CD4-positive, alpha-beta T cell treated with Interleukin-2 at 100 ng/mL for 4 hours (primary cell): ENCODE data around the gene UGT1A7.
"Not testable (repeated sequence)": the region's sequence is repeated elsewhere in the genome, so short reads cannot be mapped to it uniquely, and the experiment has no call there.

Source experiments
- DNase-seq: peaks from one replicate; pipeline ENCODE4 v3.0.0-alpha.2; 2020; ENCODE audit warnings: low spot score

UGT1A7 gene

DNA sequence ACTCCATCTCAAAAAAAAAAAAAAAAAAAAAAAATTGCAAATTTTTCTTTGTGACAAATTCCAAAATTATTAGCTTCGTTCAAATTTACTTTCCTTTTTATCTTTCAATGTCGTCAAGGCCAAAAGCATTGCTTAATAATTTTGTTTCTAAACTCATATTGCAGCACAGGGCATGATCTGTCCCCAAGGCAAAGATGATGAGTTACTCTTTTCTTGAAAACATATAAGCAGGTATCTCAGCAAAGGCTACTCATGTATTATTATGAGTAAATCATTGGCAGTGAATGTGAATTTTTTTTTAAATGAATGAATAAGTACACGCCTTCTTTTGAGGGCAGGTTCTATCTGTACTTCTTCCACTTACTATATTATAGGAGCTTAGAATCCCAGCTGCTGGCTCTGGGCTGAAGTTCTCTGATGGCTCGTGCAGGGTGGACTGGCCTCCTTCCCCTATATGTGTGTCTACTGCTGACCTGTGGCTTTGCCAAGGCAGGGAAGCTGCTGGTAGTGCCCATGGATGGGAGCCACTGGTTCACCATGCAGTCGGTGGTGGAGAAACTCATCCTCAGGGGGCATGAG, at the start of gene UGT1A7:
UGT1A7 (plus strand) TSS at position 381 of the 579 bp plus-strand sequence; CDS start at position 418, 37 bp downstream.
- no peak for DNase-seq

DNA sequence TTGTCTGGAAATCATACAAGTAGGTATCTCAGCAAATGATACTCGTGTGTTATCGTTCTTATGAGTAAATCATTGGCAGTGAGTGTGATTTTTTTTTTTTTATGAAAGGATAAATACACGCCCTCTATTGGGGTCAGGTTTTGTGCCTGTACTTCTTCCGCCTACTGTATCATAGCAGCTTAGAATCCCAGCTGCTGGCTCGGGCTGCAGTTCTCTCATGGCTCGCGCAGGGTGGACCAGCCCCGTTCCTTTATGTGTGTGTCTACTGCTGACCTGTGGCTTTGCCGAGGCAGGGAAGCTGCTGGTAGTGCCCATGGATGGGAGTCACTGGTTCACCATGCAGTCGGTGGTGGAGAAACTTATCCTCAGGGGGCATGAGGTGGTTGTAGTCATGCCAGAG, 45.4 kb upstream of the UGT1A7 start, which contains the start of gene UGT1A10:
UGT1A10 (plus strand) TSS at position 143 of the 400 bp plus-strand sequence; CDS start at position 218, 75 bp downstream.
- not testable (repeated sequence) for DNase-seq

DNA sequence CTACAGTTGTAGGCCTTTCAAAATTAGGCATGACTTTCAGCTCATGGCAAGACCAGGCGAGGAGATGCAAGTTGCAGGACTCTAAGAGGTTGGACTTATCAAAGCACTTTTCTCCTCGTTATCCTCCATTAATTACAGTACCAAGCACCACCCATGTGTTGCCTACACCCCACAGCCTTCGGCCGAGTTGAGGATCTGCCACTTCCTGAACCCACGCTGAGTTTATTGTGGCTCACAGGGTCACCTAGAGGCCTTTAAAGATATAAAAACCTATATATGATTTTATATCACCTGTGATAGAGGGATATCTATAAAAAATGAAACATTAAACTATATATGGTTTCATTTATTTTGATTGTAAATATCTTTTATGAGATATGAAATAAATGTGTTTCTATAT, 42.9 kb upstream of the UGT1A7 start:
- no peak for DNase-seq

DNA sequence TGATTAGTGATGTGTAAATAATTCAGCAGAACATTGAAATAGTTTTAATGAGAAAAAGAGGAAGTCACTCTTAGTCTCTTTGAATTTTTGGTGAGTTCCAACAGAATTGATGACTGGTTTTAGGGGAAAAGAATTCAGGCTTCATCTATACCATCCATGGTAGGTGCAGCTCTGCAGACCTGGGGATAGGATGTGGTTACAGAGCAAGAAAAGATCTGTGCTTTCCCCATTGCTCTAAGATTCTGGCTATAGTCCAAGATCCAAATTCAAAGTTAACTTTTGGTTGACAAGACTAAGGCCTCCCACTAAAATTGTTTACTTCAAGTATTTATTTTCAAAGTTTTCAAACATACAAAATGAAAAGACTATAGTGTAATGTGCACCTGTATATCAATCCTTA, 41.8 kb upstream of the UGT1A7 start:
- no peak for DNase-seq

DNA sequence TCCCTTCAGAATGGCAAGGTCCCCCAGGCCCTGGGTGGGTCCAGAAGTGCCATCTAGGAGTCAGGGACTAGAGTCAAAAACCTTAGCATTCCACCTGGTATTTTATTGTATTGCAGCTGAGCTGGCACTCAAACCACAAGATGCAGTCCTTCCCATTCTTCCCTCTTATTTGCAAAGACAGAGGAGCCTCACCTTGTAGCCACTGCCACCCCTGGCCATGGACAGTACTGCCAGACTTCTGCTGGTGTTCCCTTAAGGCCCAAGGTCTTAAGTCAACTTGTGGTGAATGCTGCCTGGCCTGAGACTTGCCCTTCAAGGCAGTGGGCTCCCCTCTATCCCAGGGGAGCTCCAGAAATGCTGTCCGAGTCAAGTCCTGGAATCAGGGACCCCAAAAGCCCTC, 38.6 kb upstream of the UGT1A7 start:
- DNase-seq, result no peak

DNA sequence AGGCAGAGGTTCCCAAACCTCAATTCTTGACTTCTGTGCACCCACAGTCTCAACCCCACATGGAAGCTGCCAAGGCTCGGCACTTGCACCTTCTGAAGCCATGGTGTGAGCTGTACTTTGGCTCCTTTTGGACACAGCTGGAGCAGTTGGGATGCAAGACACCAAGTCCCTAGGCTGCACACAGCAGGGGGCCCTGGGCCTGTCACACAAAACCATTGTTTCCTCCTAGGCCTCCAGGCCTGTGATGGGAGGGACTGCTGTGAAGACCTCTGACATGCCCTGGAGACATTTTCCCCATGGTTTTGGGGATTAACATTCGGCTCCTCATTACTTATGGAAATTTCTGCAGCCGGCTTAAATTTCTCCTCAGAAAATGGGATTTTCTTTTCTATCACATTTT, 35.7 kb upstream of the UGT1A7 start:
- DNase-seq, result not testable (repeated sequence)

DNA sequence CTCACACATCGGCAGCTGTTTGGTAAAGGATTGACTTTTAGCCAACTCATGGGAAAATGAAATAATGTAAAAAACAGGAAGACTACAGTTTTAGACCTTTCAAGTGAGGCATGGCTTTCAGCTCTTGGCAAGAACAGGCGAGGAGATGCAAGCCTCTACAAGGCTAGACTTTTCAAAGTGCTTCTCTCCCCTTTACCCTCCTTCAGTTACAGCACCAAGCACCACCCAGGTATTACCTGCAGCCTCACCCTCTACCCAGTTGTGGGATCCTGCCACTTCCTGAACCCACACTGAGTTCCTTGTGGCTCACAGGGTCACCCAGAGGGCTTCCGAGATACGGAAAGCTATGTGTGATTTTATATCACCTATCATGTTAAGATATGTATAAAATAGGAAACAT, 30.7 kb upstream of the UGT1A7 start:
- no peak for DNase-seq

DNA sequence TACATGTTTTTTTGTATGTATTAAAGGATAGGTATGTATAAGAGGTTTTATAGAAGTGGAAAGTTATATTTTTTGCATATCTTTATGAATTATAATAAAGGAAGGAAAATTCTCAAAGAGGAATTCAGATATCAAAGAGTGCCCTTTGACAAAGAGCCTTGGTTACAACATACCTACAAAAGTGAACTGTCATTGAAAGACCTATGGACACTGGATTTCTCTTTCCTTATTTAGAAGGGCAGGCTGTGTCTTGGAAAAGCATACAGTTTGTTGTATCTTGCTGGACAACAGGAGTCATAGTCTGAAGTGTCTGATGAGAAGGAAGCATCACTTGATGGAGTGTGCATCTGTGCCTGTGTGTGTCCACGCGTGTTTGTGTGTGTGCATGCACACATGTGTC, 30.3 kb upstream of the UGT1A7 start:
- DNase-seq, result no peak

DNA sequence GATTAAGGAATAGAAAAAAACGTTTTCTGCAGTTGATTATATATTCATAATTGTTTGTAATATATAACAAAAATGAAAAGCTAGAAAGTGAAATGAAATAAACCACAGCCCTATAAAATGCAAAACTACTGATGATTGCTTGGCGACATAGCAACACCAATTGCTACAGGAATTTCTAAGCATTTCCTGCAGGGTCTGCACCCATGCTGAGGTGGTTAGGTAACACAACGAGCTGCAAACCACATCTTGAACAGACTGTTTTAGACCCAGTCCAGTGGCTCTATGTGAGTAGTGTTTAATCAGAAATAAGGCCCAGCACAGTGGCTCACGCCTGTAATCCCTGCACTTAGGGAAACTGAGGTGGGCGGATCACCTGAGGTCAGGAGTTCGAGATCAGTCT, 27.2 kb upstream of the UGT1A7 start:
- no peak for DNase-seq

DNA sequence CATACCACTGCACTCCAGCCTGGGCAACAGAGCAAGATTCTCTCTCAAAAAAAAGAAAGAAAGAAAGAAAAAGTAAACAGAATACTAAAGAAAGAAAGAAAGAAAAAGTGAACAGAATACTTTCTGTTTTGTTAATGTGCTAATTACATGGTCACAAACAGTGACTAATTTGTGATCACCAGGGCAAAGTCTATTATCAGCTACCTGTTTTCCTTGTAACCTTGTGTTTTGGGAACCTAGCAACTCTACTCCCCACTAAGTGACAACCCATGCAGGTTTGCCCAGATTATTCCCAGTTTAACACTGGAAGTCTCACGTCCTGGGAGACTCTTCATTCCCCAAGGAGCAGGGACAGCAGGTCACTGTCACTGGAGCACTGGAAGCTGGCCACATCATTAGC, 26.7 kb upstream of the UGT1A7 start:
- DNase-seq, result no peak

DNA sequence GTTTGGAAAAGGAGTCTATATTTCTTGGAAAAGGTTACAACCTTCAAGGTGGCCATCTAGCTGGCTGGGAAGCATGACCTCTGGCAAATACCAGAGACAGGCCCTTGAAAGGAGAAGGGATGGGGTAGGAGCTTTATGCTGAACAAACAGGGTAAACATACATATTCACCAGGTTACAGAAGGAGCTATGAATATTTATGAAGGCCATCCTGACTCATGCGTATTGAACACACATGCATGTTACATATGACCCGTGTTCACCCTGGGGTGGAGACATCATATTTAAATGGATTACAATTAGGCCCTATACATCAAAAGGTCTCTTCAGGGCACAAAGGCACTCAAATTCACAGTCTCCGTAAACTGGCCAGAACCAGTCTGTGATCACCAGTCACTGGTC, 25.8 kb upstream of the UGT1A7 start:
- DNase-seq, result not testable (repeated sequence)

DNA sequence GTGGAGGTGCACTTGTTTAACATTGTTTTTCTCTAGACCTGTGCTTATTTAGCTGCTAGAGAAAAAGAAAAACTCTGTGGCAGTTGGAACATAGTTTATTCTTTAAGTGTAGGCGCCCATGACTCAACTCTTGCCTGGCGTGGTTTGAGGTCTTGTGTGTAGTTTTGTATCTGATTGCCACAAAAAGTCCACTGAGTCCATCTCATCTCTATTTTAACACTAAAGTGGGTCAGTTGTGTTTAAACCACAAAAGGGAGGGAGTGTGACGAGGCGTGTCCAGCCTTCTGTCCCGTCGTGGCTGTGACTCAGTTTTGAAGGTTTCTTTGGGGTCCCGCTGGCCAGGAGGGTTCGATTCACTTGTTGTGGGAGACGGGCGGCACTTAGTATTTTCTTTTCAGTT, 25.3 kb upstream of the UGT1A7 start:
- no peak for DNase-seq

DNA sequence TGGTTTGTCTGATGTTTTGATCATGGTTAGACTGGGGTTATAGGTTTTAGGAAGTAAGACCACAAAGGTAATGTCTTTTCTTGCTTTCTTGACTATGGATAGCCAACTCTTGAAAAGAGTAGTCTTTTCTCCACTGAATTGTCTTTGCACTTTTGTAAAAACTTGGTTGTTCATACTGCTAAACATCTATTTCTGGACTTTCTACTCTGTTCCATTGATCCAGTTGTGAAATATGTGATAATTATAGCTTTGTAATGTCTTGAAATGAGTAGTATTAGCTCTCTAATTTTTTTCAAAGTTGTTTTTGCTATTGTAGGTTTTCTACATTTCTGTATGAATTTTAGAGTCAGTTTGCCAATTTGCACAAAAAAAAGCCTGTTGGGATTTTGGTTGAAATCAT, 23.1 kb upstream of the UGT1A7 start:
- no peak for DNase-seq

DNA sequence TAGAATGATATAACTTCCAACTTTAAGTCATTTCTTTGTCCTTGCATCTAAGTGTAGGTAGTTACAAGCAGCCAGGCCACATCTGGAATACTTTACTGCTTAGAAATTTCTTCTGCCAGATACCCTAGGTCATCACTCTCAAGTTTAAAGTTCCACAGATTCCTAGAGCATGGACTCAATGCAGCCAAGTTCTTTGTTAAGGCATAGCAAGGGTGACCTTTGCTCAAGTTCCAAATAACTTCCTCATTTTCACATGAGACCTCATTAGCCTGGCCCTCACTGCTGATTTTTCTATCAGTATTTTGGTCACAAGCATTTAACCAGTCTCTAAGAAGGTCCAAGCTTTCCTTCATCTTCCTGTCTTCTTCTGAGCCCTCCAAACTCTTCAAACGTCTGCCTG, 17.8 kb upstream of the UGT1A7 start:
- no peak for DNase-seq

DNA sequence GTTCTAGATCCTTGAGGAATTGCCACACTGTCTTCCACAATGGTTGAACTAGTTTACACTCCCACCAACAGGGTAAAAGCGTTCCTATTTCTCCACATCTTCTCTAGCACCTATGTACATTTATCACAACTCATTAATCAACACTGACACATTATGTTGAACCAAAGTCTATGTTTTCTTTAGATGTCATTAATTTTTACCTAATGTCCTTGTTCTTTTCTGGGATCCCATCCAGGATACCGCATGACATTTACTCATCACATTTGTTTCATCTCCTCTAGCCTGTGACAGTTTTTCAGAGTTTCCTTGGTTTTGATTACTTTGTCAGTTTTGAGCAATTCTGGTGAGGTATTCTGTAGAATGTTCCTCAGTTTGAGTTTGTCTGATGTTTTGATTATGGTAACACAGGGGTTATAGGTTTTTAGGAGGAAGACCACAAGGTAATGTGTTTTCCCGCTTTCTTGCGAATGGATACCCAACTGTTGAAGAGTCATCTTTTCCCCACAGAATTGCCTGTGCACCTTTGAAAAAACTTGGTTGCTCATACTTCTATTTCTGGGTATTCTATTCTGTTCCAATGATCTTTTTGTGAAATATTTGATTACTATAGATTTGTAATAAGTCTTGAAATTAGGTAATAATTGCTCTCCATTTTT, 13.0 kb upstream of the UGT1A7 start:
- no peak for DNase-seq

DNA sequence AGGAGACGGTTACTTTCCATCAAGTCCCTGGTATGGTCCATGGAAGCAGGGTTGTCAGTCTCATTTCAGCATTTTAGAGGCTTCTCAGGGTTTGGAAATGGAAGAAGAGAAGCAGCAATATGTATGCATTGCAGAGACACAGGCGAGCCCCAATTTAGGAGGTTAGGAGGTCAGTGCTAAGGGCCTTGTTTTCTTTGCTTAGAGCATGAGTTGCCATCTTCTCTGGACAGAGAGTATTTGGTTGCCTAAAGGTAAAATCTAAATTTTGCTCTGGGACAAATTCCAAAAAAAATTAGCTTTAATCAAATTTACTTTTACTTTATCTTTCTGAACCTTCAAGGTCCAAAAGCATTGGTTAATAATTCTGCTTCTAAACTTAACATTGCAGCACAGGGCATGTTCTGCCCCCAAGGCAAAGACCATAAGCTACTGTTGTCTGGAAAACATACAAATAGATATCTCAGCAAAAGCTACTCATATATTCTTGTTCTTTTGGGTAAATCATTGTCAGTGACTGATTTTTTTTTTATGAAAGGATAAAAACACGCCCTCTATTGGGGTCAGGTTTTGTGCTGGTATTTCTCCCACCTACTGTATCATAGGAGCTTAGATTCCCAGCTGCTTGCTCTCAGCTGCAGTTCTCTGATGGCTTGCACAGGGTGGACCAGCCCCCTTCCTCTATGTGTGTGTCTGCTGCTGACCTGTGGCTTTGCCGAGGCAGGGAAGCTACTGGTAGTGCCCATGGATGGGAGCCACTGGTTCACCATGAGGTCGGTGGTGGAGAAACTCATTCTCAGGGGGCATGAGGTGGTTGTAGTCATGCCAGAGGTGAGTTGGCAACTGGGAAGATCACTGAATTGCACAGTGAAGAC, 10.2 kb upstream of the UGT1A7 start, which contains the start of gene UGT1A9:
UGT1A9 (plus strand) TSS at position 609 of the 872 bp plus-strand sequence; CDS start at position 646, 37 bp downstream.
- DNase-seq, result no peak

DNA sequence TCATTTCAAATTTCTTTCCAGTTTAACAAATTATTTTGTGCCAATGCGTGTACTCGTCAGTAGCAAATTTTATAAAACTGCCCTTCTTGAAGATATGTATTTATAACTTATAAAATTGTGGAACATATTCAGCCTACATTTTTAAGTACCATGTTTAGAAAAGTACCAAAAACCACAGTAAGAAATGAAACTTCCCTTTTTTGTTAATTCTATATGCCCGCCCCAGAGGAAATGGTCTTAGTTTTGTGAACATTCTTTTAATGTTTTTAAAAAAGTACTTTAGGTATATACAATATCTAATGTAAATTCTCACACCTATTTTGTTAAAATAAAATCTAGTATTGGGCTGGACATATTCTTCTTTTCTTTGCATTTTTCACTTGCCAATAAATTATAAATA, 8.8 kb upstream of the UGT1A7 start:
- no peak for DNase-seq

DNA sequence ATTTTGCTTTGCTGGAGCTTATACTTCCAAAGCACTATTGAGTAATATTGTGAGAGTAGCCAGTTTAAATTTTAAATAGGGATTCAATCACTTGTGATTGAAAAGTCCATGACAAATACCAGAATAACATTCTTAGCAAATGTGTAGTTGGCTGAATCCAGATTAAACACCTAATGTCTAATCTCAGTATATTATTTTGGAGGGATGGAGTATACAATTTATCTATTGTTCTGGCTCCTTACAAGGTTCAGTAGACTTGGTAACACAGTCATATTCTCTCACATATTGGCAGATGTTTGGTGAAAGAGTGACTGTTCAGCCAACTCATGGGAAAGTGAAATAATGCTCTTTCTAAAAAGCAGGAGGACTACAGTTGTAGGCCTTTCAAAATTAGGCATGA, 7.8 kb upstream of the UGT1A7 start:
- DNase-seq, result no peak

DNA sequence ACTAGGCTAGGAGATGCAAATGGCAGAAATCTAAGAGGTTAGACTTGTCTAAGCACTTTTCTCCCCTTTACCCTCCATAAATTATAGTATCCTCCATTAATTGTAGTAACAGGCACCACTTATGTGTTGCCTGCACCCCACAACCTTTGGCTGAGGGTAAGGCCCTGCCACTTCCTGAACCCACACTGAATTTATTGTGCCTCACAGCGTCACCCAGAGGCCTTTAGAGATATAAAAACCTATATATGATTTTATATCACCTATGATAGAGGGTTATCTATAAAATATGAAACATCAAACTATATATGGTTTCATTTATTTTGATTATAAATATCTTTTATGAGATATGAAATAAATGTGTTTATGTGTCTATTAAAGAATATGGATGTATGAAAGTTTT, 7.4 kb upstream of the UGT1A7 start:
- no peak for DNase-seq

DNA sequence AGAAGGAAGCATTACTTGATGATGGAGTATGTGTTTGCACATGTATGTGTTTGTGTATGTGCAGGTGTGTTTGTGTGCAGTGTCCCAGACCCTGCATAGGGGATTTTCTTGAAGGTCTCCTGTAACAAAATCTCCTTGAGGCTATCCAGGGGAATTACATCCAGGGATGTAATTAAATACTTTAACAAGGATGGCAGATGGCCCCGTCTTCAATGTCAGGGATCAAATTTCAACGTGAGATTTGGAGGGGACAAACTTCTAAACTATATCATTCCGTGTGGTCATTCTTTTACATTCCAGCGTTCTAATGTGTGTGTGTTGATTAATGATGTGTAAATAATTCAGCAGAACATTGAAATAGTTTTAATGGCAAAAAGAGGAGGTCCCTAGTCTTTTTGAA, 6.7 kb upstream of the UGT1A7 start:
- DNase-seq, result no peak

DNA sequence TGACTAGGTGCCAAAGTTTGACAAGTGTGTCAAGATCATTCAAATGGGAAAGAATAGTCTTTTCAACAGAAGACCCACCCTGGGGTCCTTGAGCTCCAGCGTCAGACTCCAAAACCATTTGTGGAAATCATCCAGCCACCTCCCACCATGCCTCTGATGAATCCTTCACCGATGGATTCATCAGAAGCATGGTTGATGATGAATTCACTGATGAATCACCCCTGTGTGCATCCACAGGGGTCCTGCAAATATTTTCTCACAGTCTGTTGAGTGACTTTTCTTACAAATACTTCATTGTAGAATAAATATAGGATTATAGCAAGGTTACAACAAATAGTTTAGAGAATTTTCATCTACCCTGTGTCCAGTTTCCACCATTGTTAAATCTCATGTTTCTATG, 5.7 kb upstream of the UGT1A7 start:
- DNase-seq, result no peak

DNA sequence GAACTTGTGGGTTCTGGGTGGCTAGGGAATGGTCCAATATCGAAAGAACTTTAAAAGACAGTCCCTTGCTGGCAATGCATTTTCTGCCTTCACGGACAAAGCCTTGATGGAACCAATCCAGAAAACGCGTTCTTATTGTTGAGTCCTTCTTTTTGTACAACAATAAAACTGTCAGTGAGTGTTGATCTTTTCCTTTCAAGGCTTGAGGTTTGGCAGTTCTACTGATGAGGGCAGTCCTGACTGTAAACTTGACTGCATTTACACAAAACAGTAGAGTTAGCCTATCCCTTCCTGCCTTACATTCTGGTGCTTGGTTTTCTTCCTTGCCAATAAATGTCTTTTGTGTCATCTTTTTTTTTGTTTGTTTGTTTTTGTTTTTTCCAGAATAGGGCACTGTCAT, 2.5 kb upstream of the UGT1A7 start:
- DNase-seq, result no peak
